ENCODE results near the gene HIC1. TPM values are rescaled to one million over a fixed set of nuclear protein-coding genes. Genes with fewer than 3 reads are reported as not detected.

Gene HIC1
- total RNA-seq, 1 donor from 2014 or later: 19.0 TPM

DNA sequence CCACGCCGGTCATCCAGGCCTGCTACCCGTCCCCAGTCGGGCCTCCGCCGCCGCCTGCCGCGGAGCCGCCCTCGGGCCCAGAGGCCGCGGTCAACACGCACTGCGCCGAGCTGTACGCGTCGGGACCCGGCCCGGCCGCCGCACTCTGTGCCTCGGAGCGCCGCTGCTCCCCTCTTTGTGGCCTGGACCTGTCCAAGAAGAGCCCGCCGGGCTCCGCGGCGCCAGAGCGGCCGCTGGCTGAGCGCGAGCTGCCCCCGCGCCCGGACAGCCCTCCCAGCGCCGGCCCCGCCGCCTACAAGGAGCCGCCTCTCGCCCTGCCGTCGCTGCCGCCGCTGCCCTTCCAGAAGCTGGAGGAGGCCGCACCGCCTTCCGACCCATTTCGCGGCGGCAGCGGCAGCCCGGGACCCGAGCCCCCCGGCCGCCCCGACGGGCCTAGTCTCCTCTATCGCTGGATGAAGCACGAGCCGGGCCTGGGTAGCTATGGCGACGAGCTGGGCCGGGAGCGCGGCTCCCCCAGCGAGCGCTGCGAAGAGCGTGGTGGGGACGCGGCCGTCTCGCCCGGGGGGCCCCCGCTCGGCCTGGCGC lies 2.4 kb downstream of the HIC1 start:
- intact Hi-C loops (cut with micrococcal nuclease): no loop called here
- ATAC-seq (no peak), DNase-seq (peak; percentile 53)

DNA sequence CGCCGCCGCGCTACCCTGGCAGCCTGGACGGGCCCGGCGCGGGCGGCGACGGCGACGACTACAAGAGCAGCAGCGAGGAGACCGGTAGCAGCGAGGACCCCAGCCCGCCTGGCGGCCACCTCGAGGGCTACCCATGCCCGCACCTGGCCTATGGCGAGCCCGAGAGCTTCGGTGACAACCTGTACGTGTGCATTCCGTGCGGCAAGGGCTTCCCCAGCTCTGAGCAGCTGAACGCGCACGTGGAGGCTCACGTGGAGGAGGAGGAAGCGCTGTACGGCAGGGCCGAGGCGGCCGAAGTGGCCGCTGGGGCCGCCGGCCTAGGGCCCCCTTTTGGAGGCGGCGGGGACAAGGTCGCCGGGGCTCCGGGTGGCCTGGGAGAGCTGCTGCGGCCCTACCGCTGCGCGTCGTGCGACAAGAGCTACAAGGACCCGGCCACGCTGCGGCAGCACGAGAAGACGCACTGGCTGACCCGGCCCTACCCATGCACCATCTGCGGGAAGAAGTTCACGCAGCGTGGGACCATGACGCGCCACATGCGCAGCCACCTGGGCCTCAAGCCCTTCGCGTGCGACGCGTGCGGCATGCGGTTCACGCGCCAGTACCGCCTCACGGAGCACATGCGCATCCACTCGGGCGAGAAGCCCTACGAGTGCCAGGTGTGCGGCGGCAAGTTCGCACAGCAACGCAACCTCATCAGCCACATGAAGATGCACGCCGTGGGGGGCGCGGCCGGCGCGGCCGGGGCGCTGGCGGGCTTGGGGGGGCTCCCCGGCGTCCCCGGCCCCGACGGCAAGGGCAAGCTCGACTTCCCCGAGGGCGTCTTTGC lies 3.1 kb downstream of the HIC1 start:
- DNase-seq (peak; percentile 56), ATAC-seq (no peak)
- intact Hi-C loops (cut with micrococcal nuclease): no loop called here

DNA sequence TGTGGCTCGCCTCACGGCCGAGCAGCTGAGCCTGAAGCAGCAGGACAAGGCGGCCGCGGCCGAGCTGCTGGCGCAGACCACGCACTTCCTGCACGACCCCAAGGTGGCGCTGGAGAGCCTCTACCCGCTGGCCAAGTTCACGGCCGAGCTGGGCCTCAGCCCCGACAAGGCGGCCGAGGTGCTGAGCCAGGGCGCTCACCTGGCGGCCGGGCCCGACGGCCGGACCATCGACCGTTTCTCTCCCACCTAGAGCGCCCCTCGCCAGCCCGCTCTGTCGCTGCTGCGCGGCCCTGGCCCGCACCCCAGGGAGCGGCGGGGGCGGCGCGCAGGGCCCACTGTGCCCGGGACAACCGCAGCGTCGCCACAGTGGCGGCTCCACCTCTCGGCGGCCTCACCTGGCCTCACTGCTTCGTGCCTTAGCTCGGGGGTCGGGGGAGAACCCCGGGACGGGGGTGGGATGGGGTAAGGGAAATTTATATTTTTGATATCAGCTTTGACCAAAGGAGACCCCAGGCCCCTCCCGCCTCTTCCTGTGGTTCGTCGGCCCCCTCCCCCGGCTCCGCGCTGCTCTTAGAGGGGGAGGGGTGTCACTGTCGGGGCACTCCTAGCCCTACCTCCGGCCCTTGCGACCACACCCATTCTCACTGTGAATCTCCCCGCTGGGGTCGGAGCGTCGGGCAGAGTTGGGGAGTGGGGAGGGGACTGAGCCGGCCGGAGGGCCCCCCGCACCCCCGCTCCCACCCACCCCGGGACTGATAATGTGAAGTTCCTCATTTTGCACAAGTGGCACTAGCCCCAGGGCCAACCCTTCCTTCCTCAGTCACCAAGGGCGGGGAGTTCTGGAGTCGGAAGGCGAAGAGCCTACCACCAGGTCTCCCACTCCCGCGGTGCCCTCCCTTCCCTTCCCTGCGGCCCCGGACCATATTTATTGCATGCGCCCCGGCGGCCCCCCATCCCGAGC lies 4.0 kb downstream of the HIC1 start:
- intact Hi-C loops (cut with micrococcal nuclease): no loop called here
- ATAC-seq: peak; percentile 34
- DNase-seq: peak; percentile 90

DNA sequence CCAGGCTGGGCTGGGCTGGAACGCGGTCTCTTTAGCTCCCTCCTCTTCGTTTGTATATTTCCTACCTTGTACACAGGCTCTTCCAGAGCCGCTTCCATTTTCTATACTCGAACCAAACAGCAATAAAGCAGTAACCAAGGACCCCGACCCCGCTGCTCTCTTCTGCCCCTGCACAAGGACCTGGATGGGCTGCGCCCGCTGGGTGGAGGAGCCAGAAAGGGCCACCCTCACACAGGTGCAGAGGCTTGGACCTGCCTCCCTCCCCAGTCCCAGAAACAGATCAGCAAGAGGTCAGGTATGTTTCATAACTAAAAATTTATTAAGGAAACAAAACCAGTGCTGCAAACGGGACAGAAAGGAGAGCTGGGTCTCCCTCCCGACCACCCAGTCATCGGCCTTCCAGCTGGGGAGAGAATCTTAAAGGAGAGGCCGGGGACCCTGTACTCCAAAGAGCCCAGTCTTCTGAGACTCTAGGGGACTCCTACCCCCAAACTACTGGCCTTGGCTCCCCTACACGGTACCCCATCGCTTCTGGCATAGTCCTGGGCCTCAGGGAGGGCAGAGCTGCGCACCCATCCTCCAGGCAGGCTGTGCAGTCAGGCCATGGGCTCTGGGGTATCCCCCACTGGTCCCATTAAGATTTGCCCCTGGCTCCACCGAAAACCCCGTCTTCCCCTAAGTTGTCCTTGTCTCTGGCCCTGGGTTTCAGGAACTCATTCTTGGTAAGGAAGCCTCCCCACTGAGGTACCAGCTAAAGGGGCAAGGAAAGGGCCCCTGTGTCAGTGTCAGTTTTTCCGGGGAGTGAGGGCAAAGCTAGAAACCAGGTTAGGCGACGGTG lies 4.9 kb downstream of the HIC1 start:
- ATAC-seq: no peak
- intact Hi-C loops (cut with micrococcal nuclease): no loop called here
- no peak for DNase-seq

DNA sequence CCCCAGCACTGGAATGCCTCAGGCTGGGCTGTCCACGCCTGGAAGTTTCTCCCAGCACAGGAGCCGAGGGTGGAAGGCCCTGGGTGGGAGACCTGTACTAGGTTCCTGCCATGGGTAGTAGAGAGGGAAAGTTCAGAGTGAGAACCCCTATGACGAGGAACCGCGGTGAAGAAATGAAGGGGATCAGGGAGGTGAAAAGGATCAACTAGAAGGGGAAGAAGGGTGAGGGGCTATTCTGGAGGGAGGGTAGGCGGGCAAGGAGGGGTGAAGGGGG lies 5.4 kb downstream of the HIC1 start:
- no peak for DNase-seq
- intact Hi-C loops (cut with micrococcal nuclease): no loop called here
- ATAC-seq: no peak

DNA sequence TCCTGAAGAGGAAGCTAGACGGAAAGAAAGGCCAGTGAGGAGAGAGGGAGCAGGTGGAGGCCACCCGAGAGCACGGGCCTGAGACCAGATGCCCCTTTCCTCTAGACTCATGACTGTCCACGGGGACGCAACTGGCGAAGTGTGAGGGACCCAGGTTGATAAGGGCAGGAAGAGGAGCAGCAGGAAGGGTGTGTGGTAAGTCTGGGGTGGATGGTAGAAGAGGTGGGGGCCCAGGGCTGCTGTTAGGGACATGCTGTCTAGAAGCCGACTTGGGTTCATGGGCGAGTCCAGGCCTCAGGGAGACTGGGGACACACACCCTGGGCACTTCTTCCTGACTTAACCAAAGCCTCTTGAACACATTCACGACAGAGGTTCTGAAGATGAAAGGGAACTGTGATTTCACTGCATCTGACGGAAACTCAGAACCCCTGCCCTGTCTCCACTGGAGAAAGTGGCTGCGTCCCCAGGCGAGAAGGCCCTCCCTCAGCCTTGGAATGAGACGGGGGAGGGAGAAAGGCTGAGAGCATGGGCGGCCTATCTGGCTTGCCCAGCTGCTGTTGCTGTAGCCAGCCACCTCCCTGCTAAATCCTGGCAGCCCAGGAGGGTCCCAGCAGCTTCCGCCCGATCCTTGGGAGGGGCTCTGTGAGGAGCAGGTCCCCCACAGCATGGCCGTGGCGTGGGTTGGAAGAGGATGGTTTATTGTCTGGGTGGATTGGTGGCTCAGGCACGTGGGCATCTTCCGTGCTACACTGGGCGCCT lies 6.0 kb downstream of the HIC1 start:
- DNase-seq (peak; percentile 55), ATAC-seq (peak; percentile 12)
- intact Hi-C loops (cut with micrococcal nuclease): no loop called here

DNA sequence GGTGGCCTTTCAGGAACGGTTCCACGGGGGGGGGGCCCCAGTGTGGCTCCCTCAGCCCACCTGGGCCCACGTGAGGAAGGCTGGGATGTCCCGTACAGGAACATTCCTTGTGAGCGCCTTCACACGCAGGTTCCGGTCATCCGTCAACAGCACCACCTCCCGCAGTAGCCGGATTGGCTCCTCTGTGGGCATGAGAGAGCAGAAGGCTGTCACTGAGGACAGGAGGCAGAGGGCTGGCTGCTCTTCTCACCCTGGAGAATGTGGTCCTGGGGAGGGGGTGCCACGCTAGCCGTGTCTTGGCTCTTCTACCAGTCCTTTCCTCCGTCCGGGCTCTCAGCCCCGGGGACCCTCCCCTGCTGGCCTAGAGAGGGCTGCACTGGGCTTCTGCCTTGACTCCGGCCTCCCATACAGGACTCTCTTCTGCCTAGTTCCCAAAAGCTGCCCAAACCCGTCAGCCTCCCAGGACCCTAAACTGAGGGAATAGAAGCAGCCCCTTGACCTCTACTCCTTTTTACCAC lies 6.6 kb downstream of the HIC1 start:
- ATAC-seq (no peak), DNase-seq (no peak)
- intact Hi-C loops (cut with micrococcal nuclease): no loop called here

DNA sequence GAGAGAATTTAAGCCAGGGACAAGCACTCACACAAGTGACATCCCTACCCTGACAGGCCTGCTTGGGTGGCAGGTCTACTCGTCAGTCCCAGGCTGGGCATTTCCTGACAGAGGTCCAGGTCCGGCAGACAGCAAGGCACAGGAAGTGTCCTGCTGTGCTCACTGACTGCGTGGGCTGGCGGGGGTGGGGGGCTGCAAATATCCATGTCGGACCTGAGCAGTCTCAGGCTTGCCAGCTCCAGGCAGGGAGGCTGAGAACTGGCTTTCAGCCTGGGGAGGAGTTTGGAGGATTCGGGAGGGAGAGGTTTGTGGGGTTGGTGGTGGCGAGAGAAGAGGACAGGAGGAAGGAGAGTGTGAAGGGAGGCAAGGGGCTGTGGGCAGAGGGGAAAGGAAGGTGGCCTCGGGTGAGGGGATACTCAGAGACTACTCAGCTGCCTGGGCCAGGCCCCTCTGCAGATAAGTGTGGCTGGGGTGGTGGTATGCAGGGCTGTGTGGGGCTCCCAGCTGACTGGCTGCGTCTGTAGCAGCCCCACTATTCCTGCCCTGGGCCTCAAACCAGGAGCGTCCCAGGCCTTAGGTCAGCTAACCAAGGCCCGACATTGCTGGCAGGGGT lies 7.8 kb downstream of the HIC1 start:
- ATAC-seq (peak; percentile 1), DNase-seq (peak; percentile 47)
- intact Hi-C loops (cut with micrococcal nuclease): no loop called here

DNA sequence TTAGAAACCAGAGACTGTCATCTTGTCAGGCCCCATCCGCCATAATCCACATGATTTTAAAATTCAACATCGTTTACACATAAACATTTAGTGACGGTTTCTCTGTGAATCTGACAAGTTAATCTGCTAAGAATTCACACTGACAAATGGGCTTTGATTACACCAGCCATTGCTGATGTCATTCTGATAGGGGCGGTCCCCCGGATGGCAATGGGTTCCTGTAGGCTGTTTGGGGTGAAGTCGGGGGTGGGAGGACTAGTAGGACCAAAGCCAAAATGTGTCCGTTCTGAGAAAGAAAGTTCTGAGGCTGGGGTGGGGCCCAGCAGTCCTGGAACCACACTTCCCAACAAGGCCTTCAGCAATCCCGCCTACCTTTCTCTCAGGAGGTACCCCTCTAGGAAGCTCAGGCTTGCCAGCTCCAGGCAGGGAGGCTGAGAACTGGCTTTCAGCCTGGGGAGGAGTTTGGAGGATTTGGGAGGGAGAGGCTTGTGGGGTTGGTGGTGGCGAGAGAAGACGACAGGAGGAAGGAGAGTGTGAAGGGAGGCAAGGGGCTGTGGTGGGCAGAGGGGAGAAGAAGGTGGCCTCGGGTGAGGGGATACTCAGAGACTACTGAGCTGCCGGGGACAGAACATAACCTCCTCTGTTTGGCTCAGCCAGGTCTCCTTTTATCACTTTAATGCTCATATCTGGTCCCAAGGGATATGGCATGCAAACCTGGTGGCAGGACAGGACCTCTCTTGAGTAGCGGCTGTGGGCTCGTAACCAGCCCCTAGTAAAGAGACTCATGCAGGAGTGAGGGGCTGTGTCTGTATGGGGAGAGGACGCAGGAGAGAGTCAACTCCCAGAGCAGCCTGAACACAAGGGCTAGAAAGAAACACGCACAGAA lies 8.6 kb downstream of the HIC1 start:
- DNase-seq: peak; percentile 62
- peak; percentile 4 for ATAC-seq
- intact Hi-C loops (cut with micrococcal nuclease): no loop called here

DNA sequence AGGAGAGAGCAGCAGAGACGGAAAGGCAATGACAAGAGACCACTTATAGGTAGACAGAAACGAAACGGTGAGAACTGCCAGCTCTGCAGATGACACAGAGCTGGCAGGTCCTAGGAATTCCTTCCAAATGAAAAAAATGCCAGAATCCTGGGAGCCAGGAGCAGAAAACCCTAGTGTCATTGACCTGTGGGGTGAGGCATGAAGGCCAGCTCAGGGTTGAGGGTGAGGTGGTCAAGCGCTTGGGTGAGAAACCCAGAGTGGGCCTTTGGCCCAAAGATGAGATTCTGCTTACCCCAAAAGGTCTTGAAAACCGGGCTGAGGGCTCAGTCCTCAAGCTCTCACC lies 9.2 kb downstream of the HIC1 start:
- ATAC-seq (no peak), DNase-seq (peak; percentile 17)
- intact Hi-C loops (cut with micrococcal nuclease): no loop called here

DNA sequence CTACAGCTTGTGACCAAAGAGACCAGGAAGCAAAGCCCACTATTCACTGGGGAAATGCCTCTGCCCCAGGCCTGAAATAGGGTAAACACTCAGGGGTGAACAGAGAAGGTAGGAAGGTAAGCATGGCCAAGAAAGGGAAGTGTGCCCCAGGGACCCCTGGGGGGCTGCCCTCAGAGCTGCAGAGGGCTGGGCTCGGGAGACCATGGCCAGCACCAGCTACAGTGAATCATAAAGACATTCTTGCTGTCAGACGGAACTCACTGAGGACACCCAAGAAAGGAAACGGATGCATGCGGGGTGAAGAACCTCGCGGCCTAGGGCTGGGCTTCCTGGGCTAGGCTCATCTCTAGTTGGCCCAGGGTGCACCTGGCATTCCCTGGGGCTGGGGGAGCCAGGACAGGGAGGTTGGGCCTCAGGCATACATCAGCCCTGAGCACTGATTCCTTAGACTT lies 9.6 kb downstream of the HIC1 start:
- DNase-seq (peak; percentile 32), ATAC-seq (no peak)
- intact Hi-C loops (cut with micrococcal nuclease): no loop called here

DNA sequence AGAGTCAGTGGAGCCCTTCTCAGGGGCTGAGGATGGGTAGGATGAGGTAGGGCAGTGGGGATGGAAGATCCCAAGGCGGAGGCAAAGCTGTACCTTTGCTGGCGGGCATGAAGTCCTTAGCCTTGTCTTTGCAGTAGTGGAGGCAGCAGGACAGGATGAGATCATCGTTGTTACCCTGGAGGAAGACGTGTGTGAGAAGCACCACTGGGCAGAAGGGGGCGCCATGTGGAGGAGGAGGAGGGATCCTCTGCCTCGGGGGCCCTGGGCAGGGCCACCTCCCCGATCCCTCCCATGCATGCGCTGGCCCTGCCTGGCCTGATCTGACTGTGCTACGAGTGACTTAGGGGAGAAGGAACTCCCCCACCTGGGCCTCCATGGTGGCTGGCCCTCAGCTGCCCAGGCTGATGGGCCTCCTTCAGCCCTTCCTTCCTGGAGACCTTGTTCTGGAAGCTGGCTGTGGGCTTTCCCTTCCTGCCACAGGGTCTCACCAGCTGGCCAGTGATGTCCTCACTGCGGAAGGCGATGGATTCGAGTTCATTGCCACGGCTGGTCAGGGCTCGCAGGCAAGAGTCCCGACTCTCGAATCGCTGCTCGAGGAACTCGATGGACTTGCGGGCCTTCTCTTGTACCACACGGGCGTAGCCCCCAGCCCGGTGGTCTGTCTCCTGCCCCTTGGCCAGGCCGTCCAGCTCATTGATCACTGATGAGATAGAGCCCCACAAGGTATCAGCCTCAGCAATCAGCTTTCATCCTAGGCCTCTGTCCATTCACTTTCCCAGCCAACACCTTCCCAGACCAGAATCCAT lies 10.3 kb downstream of the HIC1 start:
- DNase-seq (peak; percentile 75), ATAC-seq (peak; percentile 17)
- intact Hi-C loops (cut with micrococcal nuclease): no loop called here

DNA sequence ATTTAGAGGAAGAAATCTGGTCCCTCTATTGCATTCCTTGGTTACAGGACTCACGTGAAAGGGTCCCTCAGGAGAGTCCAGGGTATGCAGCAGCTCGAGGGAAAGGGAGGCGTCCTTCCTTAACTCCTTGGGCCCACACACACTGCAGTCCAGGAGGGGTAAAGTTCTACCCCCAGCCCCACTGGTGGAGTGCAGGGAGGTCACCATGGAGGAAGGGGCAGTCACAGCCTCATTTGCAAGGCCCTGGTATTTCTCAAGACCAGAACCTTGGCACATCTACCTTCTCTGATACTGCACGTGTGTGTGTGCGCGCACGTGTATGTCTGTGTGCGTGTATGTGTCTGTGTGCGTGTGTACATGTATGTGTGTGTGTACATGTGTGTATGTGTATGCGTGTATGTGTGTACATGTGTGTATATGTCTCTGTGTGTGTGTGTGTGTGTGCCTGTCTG lies 11.1 kb downstream of the HIC1 start:
- DNase-seq (peak; percentile 26), ATAC-seq (no peak)
- intact Hi-C loops (cut with micrococcal nuclease): no loop called here

DNA sequence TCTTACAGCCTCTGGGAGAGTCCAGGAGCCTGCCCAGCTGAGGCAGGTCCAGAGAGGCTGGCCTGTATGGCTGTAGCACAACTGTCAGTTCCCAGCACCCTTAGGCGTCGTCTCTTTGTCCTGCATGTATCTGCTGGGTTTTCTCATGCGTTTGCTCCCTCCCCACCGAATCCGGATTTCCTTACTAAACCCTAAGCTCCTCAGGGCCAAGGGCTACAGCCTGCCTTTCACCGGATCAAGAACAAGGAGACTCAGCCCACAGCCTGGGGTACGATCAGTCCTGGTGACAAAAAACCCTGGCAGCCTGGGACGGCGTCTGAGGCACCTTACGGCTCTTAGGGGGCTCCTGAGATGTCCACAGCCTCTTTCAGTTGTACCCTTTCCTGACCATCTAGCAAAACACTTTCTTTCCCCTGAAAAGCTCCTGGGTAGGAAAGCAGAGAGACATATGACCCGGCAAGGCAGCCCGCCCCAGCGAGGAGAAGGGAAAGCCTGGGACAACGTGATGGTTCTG lies 12.2 kb downstream of the HIC1 start:
- ATAC-seq (peak; percentile 1), DNase-seq (peak; percentile 27)
- intact Hi-C loops (cut with micrococcal nuclease): no loop called here

DNA sequence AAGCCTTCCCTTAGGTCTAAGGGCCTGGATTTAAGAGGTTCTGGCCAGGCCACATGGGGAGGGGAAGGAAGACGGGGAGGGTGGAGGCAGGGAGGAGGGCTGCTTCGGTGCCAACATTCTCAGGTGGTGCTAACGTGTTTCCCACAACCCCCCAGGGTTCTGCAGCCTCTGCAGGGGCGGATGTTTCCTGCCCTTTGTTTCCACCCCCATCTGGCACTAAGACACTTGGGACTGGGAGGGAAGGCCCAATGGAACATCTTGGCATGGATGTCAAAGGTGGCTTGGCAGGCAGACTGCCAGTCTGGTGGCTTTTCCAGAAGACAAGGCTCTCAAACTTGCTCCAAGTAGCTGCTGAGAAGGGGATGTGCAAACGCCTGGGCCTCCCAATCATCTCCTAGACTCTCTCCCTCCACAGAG lies 12.7 kb downstream of the HIC1 start:
- ATAC-seq (peak; percentile 13), DNase-seq (no peak)
- intact Hi-C loops (cut with micrococcal nuclease): no loop called here

DNA sequence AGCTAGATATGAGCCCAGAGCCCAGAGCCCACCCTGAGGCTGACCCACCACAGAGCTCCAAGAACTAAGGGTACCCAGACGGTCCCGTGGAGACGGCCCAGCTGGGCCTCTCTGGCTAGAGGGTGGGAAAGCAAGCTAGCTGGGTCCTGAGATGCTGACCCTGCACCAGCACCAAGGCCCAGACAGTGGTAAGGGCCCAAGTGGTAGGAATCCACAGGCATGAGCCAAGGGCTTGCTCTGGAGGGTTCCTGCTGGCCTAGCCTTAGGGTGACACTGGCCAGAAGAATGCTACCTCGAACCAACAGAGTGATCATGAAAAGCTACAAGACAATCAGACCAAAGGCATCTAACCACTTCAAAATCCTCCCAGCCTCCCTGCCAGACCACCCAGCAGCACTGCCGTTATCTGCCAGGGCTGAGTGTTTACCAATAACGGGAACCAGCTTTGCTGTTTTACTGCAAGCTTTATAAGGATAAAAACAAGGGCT lies 13.2 kb downstream of the HIC1 start:
- DNase-seq (no peak), ATAC-seq (no peak)
- intact Hi-C loops (cut with micrococcal nuclease): no loop called here
